ENCODE data around the gene COPG2.

Gene COPG2

GRCh38 chr7:130669085-130669700, 645 bp upstream of the COPG2 start:
- H3K27me3 ChIP-seq = no peaks in the 10 kb centered on the region
- no peaks in the 10 kb centered on the region for H3K9me3 ChIP-seq
- no peak for TF ChIP-seq CTCF (IDR thresholded peaks at IDR 0.05)
- peak overlapping the region; percentile 82 to 85 for H3K4me3 ChIP-seq (ENCODE audit: low read depth in 1 of 2, low read length in 1 of 2)
- no peaks in the 10 kb centered on the region for H3K36me3 ChIP-seq
- peaks cover 16 to 20% of the 10 kb centered on the region in 2 experiments for H3K4me1 ChIP-seq (ENCODE audit: control insufficient read depth in 1 of 2, insufficient read depth in 1 of 2, low read depth in 1 of 2, low read length in 1 of 2)
- H3K27ac ChIP-seq = peak overlapping the region; percentile 75

GRCh38 chr7:130667593-130668257, 823 bp downstream of the COPG2 start:
- H3K9me3 ChIP-seq = no peaks in the 10 kb centered on the region
- no peak for TF ChIP-seq CTCF (IDR thresholded peaks at IDR 0.05)
- H3K4me3 ChIP-seq (ENCODE audit: low read depth in 1 of 2, low read length in 1 of 2) = peak overlapping the region; percentile 82 to 85
- H3K36me3 ChIP-seq = no peaks in the 10 kb centered on the region
- peaks cover 16 to 20% of the 10 kb centered on the region in 2 experiments for H3K4me1 ChIP-seq (ENCODE audit: control insufficient read depth in 1 of 2, insufficient read depth in 1 of 2, low read depth in 1 of 2, low read length in 1 of 2)
- peak overlapping the region; percentile 75 for H3K27ac ChIP-seq
- no peaks in the 10 kb centered on the region for H3K27me3 ChIP-seq

- no peak overlapping the region for H3K27ac ChIP-seq
- no peak for TF ChIP-seq CTCF (IDR thresholded peaks at IDR 0.05)
- H3K27me3 ChIP-seq = no peaks in the 10 kb centered on the region
- no peaks in the 10 kb centered on the region for H3K9me3 ChIP-seq
- H3K36me3 ChIP-seq = peaks cover 16% of the 10 kb centered on the region
- H3K4me3 ChIP-seq (ENCODE audit: low read depth in 1 of 2, low read length in 1 of 2) = no peak overlapping the region
- peaks cover under 1% of the 10 kb centered on the region in 2 experiments for H3K4me1 ChIP-seq (ENCODE audit: control insufficient read depth in 1 of 2, insufficient read depth in 1 of 2, low read depth in 1 of 2, low read length in 1 of 2)
Observed at GRCh38 chr7:130662426-130662825, 6.1 kb downstream of the COPG2 start.

GRCh38 chr7:130655286-130655685, 13.3 kb downstream of the COPG2 start:
- Histone ChIP-seq H3K9me3 (no peaks in the 10 kb centered on the region), H3K27me3 (no peaks in the 10 kb centered on the region), H3K4me3 (ENCODE audit: low read depth in 1 of 2, low read length in 1 of 2) (no peak overlapping the region), H3K27ac (no peak overlapping the region), H3K4me1 (ENCODE audit: control insufficient read depth in 1 of 2, insufficient read depth in 1 of 2, low read depth in 1 of 2, low read length in 1 of 2) (peaks cover 5 to 6% of the 10 kb centered on the region in 2 experiments), H3K36me3 (peaks cover 5% of the 10 kb centered on the region)
- no peak for TF ChIP-seq CTCF (IDR thresholded peaks at IDR 0.05)

GRCh38 chr7:130654850-130655249, 13.7 kb downstream of the COPG2 start:
- Histone ChIP-seq H3K36me3 (peaks cover under 1% of the 10 kb centered on the region), H3K9me3 (no peaks in the 10 kb centered on the region), H3K4me1 (ENCODE audit: control insufficient read depth in 1 of 2, insufficient read depth in 1 of 2, low read depth in 1 of 2, low read length in 1 of 2) (peaks cover 5 to 6% of the 10 kb centered on the region in 2 experiments), H3K27me3 (no peaks in the 10 kb centered on the region), H3K27ac (no peak overlapping the region), H3K4me3 (ENCODE audit: low read depth in 1 of 2, low read length in 1 of 2) (no peak overlapping the region)
- TF ChIP-seq CTCF (IDR thresholded peaks at IDR 0.05) = no peak
